GM23248 (cell line): ENCODE measurements around the gene RNF224.

ENCODE experiments used
- EZH2 ChIP-seq: fragments of 200-600 bp; sonication (generic); IDR thresholded peaks from 2 replicates; pipeline ENCODE4 v1.6.1; 2018; ENCODE audit warnings: antibody characterized with exemption, mild to moderate bottlenecking; ENCODE audit not compliant: insufficient read depth, poor library complexity, severe bottlenecking
- EZH2phosphoT487 ChIP-seq: fragments of 200-600 bp; sonication (generic); IDR thresholded peaks from 2 replicates; pipeline ENCODE4 v1.6.1; 2018; ENCODE audit warnings: antibody characterized with exemption, moderate library complexity, mild to moderate bottlenecking, low read depth; ENCODE audit not compliant: insufficient read depth

DNA sequence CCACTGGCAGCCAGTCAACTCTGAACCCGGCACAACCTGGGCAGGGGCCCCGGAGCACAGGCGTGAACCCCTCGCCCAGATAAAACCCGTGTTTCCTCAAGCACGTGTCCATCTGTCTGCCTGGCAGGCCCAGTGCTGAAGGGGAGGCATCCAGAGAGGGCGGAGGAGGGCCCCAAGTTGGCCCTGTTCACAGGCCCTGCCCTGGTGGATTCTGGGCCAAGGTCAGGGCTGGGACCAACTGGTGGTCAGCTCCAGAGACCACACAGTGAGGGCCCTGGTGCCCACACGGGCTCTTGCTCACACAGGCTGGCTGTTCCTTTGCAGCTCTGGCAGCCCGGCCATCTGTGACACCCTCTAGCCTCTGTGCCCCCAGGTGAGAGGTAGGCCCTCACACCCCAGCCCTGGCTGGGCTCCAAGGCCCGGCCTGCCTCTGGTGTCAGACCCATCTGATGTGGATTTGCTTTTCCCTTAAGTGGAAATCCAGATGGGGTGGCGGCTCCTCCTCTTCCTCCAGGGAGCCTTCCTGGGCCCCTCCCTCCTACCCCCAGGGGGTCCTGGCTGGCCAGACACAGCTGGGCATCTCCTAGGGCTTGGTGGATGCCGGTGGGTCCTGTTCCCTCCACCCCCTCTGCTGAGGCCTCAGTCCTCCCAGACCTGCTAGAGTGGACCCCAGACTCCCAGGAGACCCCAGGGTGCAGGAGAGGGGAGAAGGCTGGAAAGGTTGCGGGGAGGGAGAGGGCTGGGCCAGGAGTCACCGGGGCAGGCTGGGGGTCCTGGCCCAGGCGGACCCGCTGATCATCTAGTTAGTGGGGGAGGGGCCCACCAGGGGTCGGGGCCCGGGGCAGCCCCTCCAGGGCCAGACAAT is 23.3 kb downstream of the RNF224 start:
- TF ChIP-seq EZH2: no peak
- TF ChIP-seq EZH2phosphoT487: no peak
